Neutrophil (primary cell): Measurements from ENCODE around the gene BAIAP2L2.

ENCODE experiments used
- H3K27ac ChIP-seq: fragments of 200-600 bp; sonication (generic); 2 replicates; pipeline ENCODE4 v1.5.1; 2016; ENCODE audit warnings: mild to moderate bottlenecking, moderate library complexity
- H3K27me3 ChIP-seq: fragments of 200-600 bp; sonication (generic); 2 replicates; pipeline ENCODE4 v1.6.0; 2016; ENCODE audit warnings: mild to moderate bottlenecking
- H3K36me3 ChIP-seq: fragments of 200-600 bp; sonication (generic); 2 replicates; pipeline ENCODE4 v1.5.1; 2017
- H3K4me1 ChIP-seq, 2 experiments: fragments of 200-600 bp in 1 of 2; sonication (generic) in 1 of 2; 1 replicate in 1 of 2; 2 replicates in 1 of 2; pipeline versions ENCODE4 v1.5.1 to v1.6.1; 2013 to 2016; ENCODE audit warnings: low read depth in 1 of 2, low read length in 1 of 2, mild to moderate bottlenecking in 1 of 2, moderate library complexity in 1 of 2; ENCODE audit not compliant: control insufficient read depth in 1 of 2, insufficient read depth in 1 of 2
- H3K4me3 ChIP-seq, 2 experiments: fragments of 200-600 bp in 1 of 2; sonication (generic) in 1 of 2; 1 replicate in 1 of 2; 2 replicates in 1 of 2; pipeline ENCODE4 v1.5.1; 2013 to 2016; ENCODE audit warnings: low read depth in 1 of 2, low read length in 1 of 2, mild to moderate bottlenecking in 1 of 2, moderate library complexity in 1 of 2
- H3K9me3 ChIP-seq: fragments of 200-600 bp; sonication (generic); 2 replicates; pipeline ENCODE4 v1.5.1; 2016
- CTCF ChIP-seq: fragments of 200-600 bp; sonication (generic); IDR thresholded peaks from 2 replicates; pipeline ENCODE4 v1.5.1; 2016; ENCODE audit warnings: antibody characterized with exemption

Gene BAIAP2L2

GRCh38 chr22:38108561-38109319 lies 1.7 kb downstream of the BAIAP2L2 start:
- Histone ChIP-seq H3K9me3 (no peaks in the 10 kb centered on the region), H3K4me1 (no peaks in the 10 kb centered on the region), H3K4me3 (no peak overlapping the region), H3K27ac (no peak overlapping the region), H3K27me3 (no peaks in the 10 kb centered on the region), H3K36me3 (peaks cover 10% of the 10 kb centered on the region)
- TF ChIP-seq CTCF = no peak

- Histone ChIP-seq H3K27ac (no peak overlapping the region), H3K4me3 (no peak overlapping the region), H3K4me1 (no peaks in the 10 kb centered on the region), H3K27me3 (no peaks in the 10 kb centered on the region), H3K9me3 (no peaks in the 10 kb centered on the region), H3K36me3 (peaks cover 10% of the 10 kb centered on the region)
- no peak for TF ChIP-seq CTCF
Measured at GRCh38 chr22:38107692-38108515, 2.6 kb downstream of the BAIAP2L2 start.

- H3K27me3 ChIP-seq = no peaks in the 10 kb centered on the region
- H3K4me3 ChIP-seq = no peak overlapping the region
- H3K36me3 ChIP-seq = peaks cover 6% of the 10 kb centered on the region
- no peaks in the 10 kb centered on the region for H3K9me3 ChIP-seq
- H3K27ac ChIP-seq = no peak overlapping the region
- no peak for TF ChIP-seq CTCF
- H3K4me1 ChIP-seq = no peaks in the 10 kb centered on the region
Measured at GRCh38 chr22:38106814-38107578, 3.5 kb downstream of the BAIAP2L2 start.

- Histone ChIP-seq H3K4me1 (no peaks in the 10 kb centered on the region), H3K4me3 (no peak overlapping the region), H3K27me3 (no peaks in the 10 kb centered on the region), H3K36me3 (no peaks in the 10 kb centered on the region), H3K9me3 (no peaks in the 10 kb centered on the region), H3K27ac (no peak overlapping the region)
- TF ChIP-seq CTCF = no peak
Measured at GRCh38 chr22:38104084-38104483, 6.4 kb downstream of the BAIAP2L2 start.

GRCh38 chr22:38103641-38104040 lies 6.8 kb downstream of the BAIAP2L2 start:
- Histone ChIP-seq H3K27me3 (no peaks in the 10 kb centered on the region), H3K9me3 (no peaks in the 10 kb centered on the region), H3K4me3 (no peak overlapping the region), H3K27ac (no peak overlapping the region), H3K36me3 (no peaks in the 10 kb centered on the region), H3K4me1 (no peaks in the 10 kb centered on the region)
- TF ChIP-seq CTCF = no peak
